WTC11 (cell line): ENCODE measurements around the gene CUL4A. TPM values are rescaled to one million over a fixed set of nuclear protein-coding genes. Genes with fewer than 3 reads are reported as not detected.

Experiments
- ATAC-seq: fragments of 200-7000 bp; cut with Tn5 transposase; 2 replicates; pipeline ENCODE4 v1.10.0; 2021; ENCODE audit warnings: mild to moderate bottlenecking, moderate library complexity
- CTCF ChIA-PET: fragments of 300-600 bp; sonication (Branson Sonifier 250); formaldehyde crosslinking; loops from one replicate; lab custom pipeline; 2021; ENCODE audit warnings: antibody characterized with exemption; lab: Charles Lee
- POLR2A ChIA-PET: fragments of 350-600 bp; sonication (Branson Sonifier 250); formaldehyde crosslinking; loops from one replicate; lab custom pipeline; 2021; ENCODE audit warnings: antibody characterized with exemption; lab: Charles Lee
- DNase-seq: peaks from one replicate; pipeline ENCODE4 v3.0.0; 2021; ENCODE audit warnings: low spot score
- H3K27ac Mint-ChIP-seq: 2 replicates; pipeline ENCODE4 v1.8.0; 2021; ENCODE audit warnings: mixed read lengths
- H3K27me3 Mint-ChIP-seq: 2 replicates; pipeline ENCODE4 v1.8.0; 2021; ENCODE audit warnings: low read depth, mild to moderate bottlenecking, moderate library complexity, mixed read lengths
- H3K36me3 Mint-ChIP-seq: 2 replicates; pipeline ENCODE4 v1.8.0; 2021; ENCODE audit warnings: mixed read lengths
- H3K4me1 Mint-ChIP-seq: 2 replicates; pipeline ENCODE4 v1.8.0; 2022; ENCODE audit warnings: mixed read lengths
- H3K4me3 Mint-ChIP-seq: 2 replicates; pipeline ENCODE4 v1.8.0; 2021; ENCODE audit warnings: mild to moderate bottlenecking, moderate library complexity, mixed read lengths
- H3K9me3 Mint-ChIP-seq: 2 replicates; pipeline ENCODE4 v1.8.0; 2021; ENCODE audit warnings: mixed read lengths
- ATF1 ChIP-seq: sonication (generic); formaldehyde crosslinking; IDR thresholded peaks from 2 replicates; pipeline ENCODE4 v1.8.1; 2023; ENCODE audit warnings: mild to moderate bottlenecking, moderate library complexity, missing genetic modification reagents
- CREB1 ChIP-seq: sonication (generic); formaldehyde crosslinking; IDR thresholded peaks from 2 replicates; pipeline ENCODE4 v1.8.0; 2023; ENCODE audit warnings: mild to moderate bottlenecking, missing genetic modification reagents
- CTCF ChIP-seq: fragments of 200-600 bp; IDR thresholded peaks from 2 replicates; pipeline ENCODE4 v1.8.0; 2022; ENCODE audit warnings: antibody characterized with exemption
- E2F4 ChIP-seq: sonication (generic); formaldehyde crosslinking; IDR thresholded peaks from 2 replicates; pipeline ENCODE4 v1.8.1; 2022; ENCODE audit warnings: low read depth, mild to moderate bottlenecking, moderate library complexity, missing genetic modification reagents, borderline replicate concordance
- ESRRA ChIP-seq: sonication (generic); formaldehyde crosslinking; IDR thresholded peaks from 2 replicates; pipeline ENCODE4 v1.8.1; 2022; ENCODE audit warnings: mild to moderate bottlenecking, missing genetic modification reagents, borderline replicate concordance
- FOXK1 ChIP-seq: sonication (generic); formaldehyde crosslinking; IDR thresholded peaks from 2 replicates; pipeline ENCODE4 v1.8.0; 2022; ENCODE audit warnings: mild to moderate bottlenecking, moderate library complexity, missing genetic modification reagents
- KAT7 ChIP-seq: sonication (generic); formaldehyde crosslinking; IDR thresholded peaks from 2 replicates; pipeline ENCODE4 v1.8.1; 2023; ENCODE audit warnings: missing genetic modification reagents, mild to moderate bottlenecking, borderline replicate concordance
- MYBL2 ChIP-seq: sonication (generic); formaldehyde crosslinking; IDR thresholded peaks from 2 replicates; pipeline ENCODE4 v1.8.1; 2023; ENCODE audit warnings: mild to moderate bottlenecking, moderate library complexity, missing genetic modification reagents
- NFATC4 ChIP-seq: fragments of 250-450 bp; sonication (Bioruptor Pico); IDR thresholded peaks from 2 replicates; pipeline ENCODE4 v1.9.0; 2021; ENCODE audit warnings: mild to moderate bottlenecking
- NR3C1 ChIP-seq: sonication (generic); formaldehyde crosslinking; conservative IDR thresholded peaks from 2 replicates; pipeline ENCODE4 v1.8.1; 2023; ENCODE audit warnings: low read depth, mild to moderate bottlenecking, missing genetic modification reagents
- SMAD4 ChIP-seq: sonication (generic); formaldehyde crosslinking; IDR thresholded peaks from 2 replicates; pipeline ENCODE4 v1.8.0; 2022; ENCODE audit warnings: mild to moderate bottlenecking, missing genetic modification reagents
- SOX15 ChIP-seq: fragments of 250-450 bp; sonication (Bioruptor Pico); IDR thresholded peaks from 2 replicates; pipeline ENCODE4 v1.9.0; 2021; ENCODE audit warnings: mild to moderate bottlenecking
- TEAD1 ChIP-seq: sonication (generic); formaldehyde crosslinking; IDR thresholded peaks from 2 replicates; pipeline ENCODE4 v1.8.0; 2022; ENCODE audit warnings: mild to moderate bottlenecking, missing genetic modification reagents
- TEAD4 ChIP-seq: sonication (generic); formaldehyde crosslinking; IDR thresholded peaks from 2 replicates; pipeline ENCODE4 v1.8.0; 2022; ENCODE audit warnings: mild to moderate bottlenecking, missing genetic modification reagents
- USF2 ChIP-seq: sonication (generic); formaldehyde crosslinking; IDR thresholded peaks from 2 replicates; pipeline ENCODE4 v1.8.1; 2023; ENCODE audit warnings: mild to moderate bottlenecking, missing genetic modification reagents, moderate library complexity
- ZNF263 ChIP-seq: sonication (generic); formaldehyde crosslinking; IDR thresholded peaks from 2 replicates; pipeline ENCODE4 v1.8.1; 2022; ENCODE audit warnings: low read depth, mild to moderate bottlenecking, moderate library complexity, missing genetic modification reagents
- ZNF423 ChIP-seq: fragments of 250-450 bp; sonication (Bioruptor Pico); IDR thresholded peaks from 2 replicates; pipeline ENCODE4 v2.1.2; 2022; ENCODE audit warnings: mild to moderate bottlenecking, moderate library complexity
- ZNF512 ChIP-seq: sonication (generic); formaldehyde crosslinking; IDR thresholded peaks from 2 replicates; pipeline ENCODE4 v1.8.1; 2022; ENCODE audit warnings: missing genetic modification reagents, borderline replicate concordance
- ZNF532 ChIP-seq: fragments of 250-450 bp; sonication (Bioruptor Pico); IDR thresholded peaks from 2 replicates; pipeline ENCODE4 v1.9.0; 2021; ENCODE audit warnings: mild to moderate bottlenecking, borderline replicate concordance
- ZSCAN18 ChIP-seq: fragments of 250-450 bp; sonication (Bioruptor Pico); IDR thresholded peaks from 2 replicates; pipeline ENCODE4 v2.1.2; 2022; ENCODE audit warnings: mild to moderate bottlenecking, moderate library complexity
- total RNA-seq: library from RNA; stranded (reverse); gene quantifications from 3 replicates; pipeline ENCODE4 v1.2.3, GENCODE V29; 2021

Gene CUL4A
- total RNA-seq, 1 experiment from 2014 or later, result 99.9 TPM

- TF ChIP-seq SMAD4 (CRISPR knock-in tag), result no peak
- TF ChIP-seq SOX15 (CRISPR knock-in tag), result no peak
- DNase-seq (no peak), ATAC-seq (no peak; the same call in 1 of the 2 replicates)
- H3K27me3 Mint-ChIP-seq, result no peaks in the 10 kb centered on the region
- H3K27ac Mint-ChIP-seq, result no peak overlapping the region
- ChIA-PET POLR2A (no interaction called here), CTCF (interaction anchor here (0.7 to 1.2 kb wide), 4 partner anchors 98 to 177 kb away, joined by 3 to 4 read pairs (median 3); no protein-coding TSS in a partner anchor)
- H3K4me1 Mint-ChIP-seq, result peaks cover 2% of the 10 kb centered on the region; the same call in 1 of the 2 replicates
- no peaks in the 10 kb centered on the region; the same call in 1 of the 2 replicates for H3K36me3 Mint-ChIP-seq
- peaks cover 11% of the 10 kb centered on the region for H3K9me3 Mint-ChIP-seq
- H3K4me3 Mint-ChIP-seq, result no peak overlapping the region
Observed at GRCh38 chr13:113274721-113275120, 65.3 kb downstream of the CUL4A start.

- Mint-ChIP-seq H3K27me3 (no peaks in the 10 kb centered on the region), H3K4me1 (peaks cover 2% of the 10 kb centered on the region; the same call in 1 of the 2 replicates), H3K27ac (no peak overlapping the region), H3K9me3 (peaks cover 13% of the 10 kb centered on the region), H3K4me3 (no peak overlapping the region), H3K36me3 (no peaks in the 10 kb centered on the region; the same call in 1 of the 2 replicates)
- TF ChIP-seq USF2 (CRISPR knock-in tag), result peak; percentile 29; the same call in 1 of the 2 replicates
- 0 out of 2 replicates have a peak, but pooled peaks have one; percentile 24 for TF ChIP-seq CTCF
- TF ChIP-seq ZNF263, result no peak
- DNase-seq (peak; percentile 57), ATAC-seq (peak; percentile 91)
- ChIA-PET POLR2A (no interaction called here), CTCF (interaction anchor here (0.7 kb wide), 2 partner anchors 17 to 146 kb away, joined by 3 to 6 read pairs; no protein-coding TSS in a partner anchor)
Observed at GRCh38 chr13:113275387-113275786, 66.0 kb downstream of the CUL4A start.

- Mint-ChIP-seq H3K36me3 (no peaks in the 10 kb centered on the region; the same call in 1 of the 2 replicates), H3K27ac (no peak overlapping the region), H3K4me1 (peaks cover 2% of the 10 kb centered on the region; the same call in 1 of the 2 replicates), H3K4me3 (no peak overlapping the region), H3K27me3 (0 out of 2 replicates have a peak, but pooled peaks cover 4% of the 10 kb centered on the region), H3K9me3 (peaks cover 20% of the 10 kb centered on the region)
- POLR2A ChIA-PET, result no interaction called here
- ATAC-seq (no peak), DNase-seq (no peak)
- CTCF ChIA-PET, result no interaction called here
- TF ChIP-seq TEAD1 (CRISPR knock-in tag) (no peak), NFATC4 (CRISPR knock-in tag) (no peak), ZSCAN18 (no peak), E2F4 (CRISPR knock-in tag) (no peak), MYBL2 (CRISPR knock-in tag) (no peak), ZNF512 (CRISPR knock-in tag) (no peak), KAT7 (CRISPR knock-in tag) (no peak), ESRRA (no peak), CREB1 (CRISPR knock-in tag) (no peak), NR3C1 (CRISPR knock-in tag) (no peak), TEAD4 (CRISPR knock-in tag) (no peak), FOXK1 (no peak), ZNF532 (CRISPR knock-in tag) (no peak), ATF1 (CRISPR knock-in tag) (no peak), USF2 (CRISPR knock-in tag) (no peak), ZNF423 (CRISPR knock-in tag) (no peak)
Observed at GRCh38 chr13:113280126-113280525, 70.7 kb downstream of the CUL4A start.
